Heart right ventricle (tissue), 16 donors: ENCODE measurements around the gene ASPSCR1. TPM values are rescaled to one million over a fixed set of nuclear protein-coding genes. Genes with fewer than 3 reads are reported as not detected.

Experiments
- ATAC-seq, 8 donors: fragments of 200-7000 bp; cut with Tn5 transposase; one replicate each; pipeline ENCODE4 v1.9.1; 2020; ENCODE audit warnings: mild to moderate bottlenecking in 8 of 8, moderate library complexity in 8 of 8, moderate number of reproducible peaks in 1 of 8
- DNase-seq, 2 donors: peaks; one replicate each; pipeline ENCODE4 v3.0.0-alpha.2; 2020
- H3K27ac ChIP-seq, 10 donors: fragments of 200-600 bp; sonication (generic) in 2 of 10; one replicate each; pipeline versions ENCODE4 v1.5.0 to v1.8.0; 2020 to 2022; ENCODE audit warnings: mild to moderate bottlenecking in 3 of 10
- H3K27me3 ChIP-seq, 7 donors: fragments of 200-600 bp; one replicate each; pipeline ENCODE4 v1.8.0; 2021 to 2022; ENCODE audit warnings: mild to moderate bottlenecking in 2 of 7
- H3K36me3 ChIP-seq, 9 donors: fragments of 200-600 bp; sonication (generic) in 1 of 9; one replicate each; pipeline versions ENCODE4 v1.5.0 to v1.8.0; 2020 to 2022; ENCODE audit warnings: mild to moderate bottlenecking in 2 of 9
- H3K4me1 ChIP-seq, 9 donors: fragments of 200-600 bp; sonication (generic) in 1 of 9; one replicate each; pipeline versions ENCODE4 v1.5.0 to v1.8.0; 2020 to 2022; ENCODE audit warnings: mild to moderate bottlenecking in 4 of 9
- H3K4me3 ChIP-seq, 10 donors: fragments of 200-600 bp; sonication (generic) in 2 of 10; one replicate each; pipeline versions ENCODE4 v1.5.0 to v1.8.0; 2020 to 2022; ENCODE audit warnings: mild to moderate bottlenecking in 7 of 10, moderate library complexity in 2 of 10
- H3K9me3 ChIP-seq, 11 donors: fragments of 200-600 bp in 10 of 11; sonication (generic) in 2 of 11; one replicate each; pipeline versions ENCODE4 v1.5.0 to v1.8.0; 2013 to 2022; ENCODE audit warnings: mild to moderate bottlenecking in 2 of 11, control low read depth in 1 of 11, moderate library complexity in 1 of 11
- CTCF ChIP-seq, 9 donors: fragments of 200-600 bp; sonication (generic) in 2 of 9; IDR thresholded peaks; one replicate each; pipeline versions ENCODE4 v1.5.0 to v1.8.0; 2021 to 2022; ENCODE audit warnings: antibody characterized with exemption in 9 of 9, mild to moderate bottlenecking in 5 of 9, moderate library complexity in 1 of 9
- WGBS, 2 donors: extraction: QIAGEN DNeasy Blood & Tissue Kit; methylation state at CpG; one replicate each; pipeline ENCODE4 v1.1.7; 2013; ENCODE audit warnings: inconsistent platforms in 1 of 2; 5-methylcytosine and 5-hydroxymethylcytosine counted together
- intact Hi-C, 10 donors: fragments of 100-400 bp; cut with DNase I; formaldehyde crosslinking; loops; one replicate each; pipeline versions ENCODE4 v1.11.1 to v1.14.2; 2022
- polyA plus RNA-seq, 2 donors: library from polyadenylated mRNA; stranded (reverse); fragments of 200-250 nt; gene quantifications; one replicate each; pipeline ENCODE4 v1.2.3, GENCODE V29; 2013
- total RNA-seq, 10 donors: library from RNA; stranded (reverse); fragmentation: NEBNext Ultra II Directional in 3 of 10; extraction: Animal tissue kit (Norgen Biotek cat#: 25700) in 3 of 10; gene quantifications; one replicate each; pipeline versions ENCODE4 v1.2.1 to v1.2.4, GENCODE V29; 2021 to 2023
- donor health status: Arrhythmogenic right ventricular cardiomyopathy.
- donor health status: ischemic (EF 13 %, LVEDD 7.1; RV severe dilation, severe dysfunction).
- donor health status: healthy with polysubstance abuse.
- donor health status: DM: no; HTN: yes; CAD: no.
- donor health status: DM: no; HTN: no; CAD: no.
- donor health status: ischemic (EF 25% LVEDD 6.9; RV normal size, moderate dysfunction).
- donor health status: ischemic (EF 25% LVEDD 5.7; RV mildly dilated, moderate dysfunction).
- donor health status: healthy.
- donor health status: DM: yes; HTN: yes; CAD: no.
- donor health status: Ischemic cardiomyopathy.
- donor health status: ischemic (EF 35%, LVEDD 5.7; RV mildly dilated, moderate dysfunction).
- donor health status: nonischemic (EF 11% LVEDD 7.7; RV severe dilation, severe dysfunction).
- donor health status: DM: yes; HTN: yes; CAD: no.
- donor health status: PGD.
- donor health status: ischemic (EF 29% LVEDD 5.4; RV normal size, mild dysfunction).
- donor health status: nonischemic (EF 23%, LVEDD 6.1; RV moderate dilation, normal function).

Gene ASPSCR1
- total and polyA plus RNA-seq, 12 donors = 19.9 to 115 (median 25.1) TPM

GRCh38 chr17:82055023-82055964, 77.9 kb downstream of the ASPSCR1 start:
- no peak for TF ChIP-seq CTCF (IDR thresholded peaks at IDR 0.05)
- H3K36me3 ChIP-seq = peaks cover 3 to 74% (median 22%) of the 10 kb centered on the region in 9 donors
- DNase-seq = no peak

GRCh38 chr17:82055965-82056728, 78.7 kb downstream of the ASPSCR1 start:
- H3K36me3 ChIP-seq = peaks cover 3 to 81% (median 30%) of the 10 kb centered on the region in 9 donors
- no peak overlapping the region for H3K4me3 ChIP-seq
- TF ChIP-seq CTCF (IDR thresholded peaks at IDR 0.05) = no peak
- H3K4me1 ChIP-seq = peaks cover 8 to 20% (median 16%) of the 10 kb centered on the region in 9 donors
- intact Hi-C loops = no loop called here
- no peaks in the 10 kb centered on the region for H3K9me3 ChIP-seq
- 88 to 91% methylated on average over 28 of the region's 28 CpGs for WGBS, 2 donors
- ATAC-seq (no peak), DNase-seq (no peak)
- no peak overlapping the region for H3K27ac ChIP-seq
- H3K27me3 ChIP-seq = no peaks in the 10 kb centered on the region

More at GRCh38 chr17:82055023-82055964, 77.9 kb downstream of the ASPSCR1 start:
- Histone ChIP-seq H3K4me3 (no peak overlapping the region), H3K27me3 (no peaks in the 10 kb centered on the region), H3K27ac (no peak overlapping the region), H3K4me1 (peaks cover 12 to 28% (median 24%) of the 10 kb centered on the region in 9 donors), H3K9me3 (no peaks in the 10 kb centered on the region)
- 84 to 85% methylated on average over 26 of the region's 26 CpGs for WGBS, 2 donors
- ATAC-seq = no peak
- intact Hi-C loops = no loop called here

GRCh38 chr17:82056729-82057621, 79.5 kb downstream of the ASPSCR1 start:
- DNase-seq = no peak
- 82 to 84% methylated on average over 28 to 29 of the region's 29 CpGs for WGBS, 2 donors
- peaks cover 8 to 19% (median 16%) of the 10 kb centered on the region in 9 donors for H3K4me1 ChIP-seq
- peaks cover 3 to 88% (median 35%) of the 10 kb centered on the region in 9 donors for H3K36me3 ChIP-seq
- no peak overlapping the region for H3K4me3 ChIP-seq
- no peaks in the 10 kb centered on the region for H3K27me3 ChIP-seq
- no peaks in the 10 kb centered on the region for H3K9me3 ChIP-seq
- TF ChIP-seq CTCF (IDR thresholded peaks at IDR 0.05) = no peak
- intact Hi-C loops = no loop called here
- H3K27ac ChIP-seq = no peak overlapping the region
- no peak for ATAC-seq
